ENCODE results near the gene FASTK. TPM values are rescaled to one million over a fixed set of nuclear protein-coding genes. Genes with fewer than 3 reads are reported as not detected.

Gene FASTK
- total RNA-seq, 2 donors from 2014 or later, result 84.4 to 131 TPM

GRCh38 chr7:151076863-151077704 is 3.5 kb downstream of the FASTK start:
- Mint-ChIP-seq H3K27ac (no peak overlapping the region), H3K9me3 (no peaks in the 10 kb centered on the region), H3K36me3 (no peaks in the 10 kb centered on the region), H3K4me3 (no peak overlapping the region), H3K27me3 (no peaks in the 10 kb centered on the region), H3K4me1 (ENCODE audit: low read depth in 2 of 2) (peaks cover 6 to 13% of the 10 kb centered on the region in 2 donors)
- DNase-seq (ENCODE audit: low spot score) (no peak), ATAC-seq (no peak)

- DNase-seq (ENCODE audit: low spot score), result no peak
- no peaks in the 10 kb centered on the region for H3K9me3 Mint-ChIP-seq
- H3K36me3 Mint-ChIP-seq, result no peaks in the 10 kb centered on the region
- H3K4me3 Mint-ChIP-seq, result no peak overlapping the region
- H3K27ac Mint-ChIP-seq, result no peak overlapping the region
- H3K27me3 Mint-ChIP-seq, result no peaks in the 10 kb centered on the region
- H3K4me1 Mint-ChIP-seq (ENCODE audit: low read depth in 2 of 2), result peaks cover 6 to 11% of the 10 kb centered on the region in 2 donors
- ATAC-seq, result no peak
These were observed 4.6 kb downstream of the FASTK start for GRCh38 chr7:151075978-151076426.

GRCh38 chr7:151075662-151075971 is 5.0 kb downstream of the FASTK start:
- H3K27me3 Mint-ChIP-seq, result no peaks in the 10 kb centered on the region
- no peak overlapping the region for H3K4me3 Mint-ChIP-seq
- ATAC-seq (no peak), DNase-seq (ENCODE audit: low spot score) (no peak)
- H3K9me3 Mint-ChIP-seq, result no peaks in the 10 kb centered on the region
- H3K4me1 Mint-ChIP-seq (ENCODE audit: low read depth in 2 of 2), result peaks cover 6 to 11% of the 10 kb centered on the region in 2 donors
- no peaks in the 10 kb centered on the region for H3K36me3 Mint-ChIP-seq
- no peak overlapping the region for H3K27ac Mint-ChIP-seq

- no peak overlapping the region for H3K27ac Mint-ChIP-seq
- no peak for DNase-seq (ENCODE audit: low spot score)
- H3K4me3 Mint-ChIP-seq, result no peak overlapping the region
- H3K4me1 Mint-ChIP-seq (ENCODE audit: low read depth in 2 of 2), result peaks cover 6 to 11% of the 10 kb centered on the region in 2 donors
- no peaks in the 10 kb centered on the region for H3K9me3 Mint-ChIP-seq
- H3K27me3 Mint-ChIP-seq, result no peaks in the 10 kb centered on the region
- H3K36me3 Mint-ChIP-seq, result no peaks in the 10 kb centered on the region
- no peak for ATAC-seq
These were observed 5.6 kb downstream of the FASTK start for GRCh38 chr7:151074817-151075661.

GRCh38 chr7:151073990-151074389 is 6.6 kb downstream of the FASTK start:
- peak in 1 of 2 donors; percentile 25 for ATAC-seq
- H3K27me3 Mint-ChIP-seq, result no peaks in the 10 kb centered on the region
- no peak overlapping the region for H3K4me3 Mint-ChIP-seq
- no peak overlapping the region for H3K27ac Mint-ChIP-seq
- H3K9me3 Mint-ChIP-seq, result no peaks in the 10 kb centered on the region
- no peaks in the 10 kb centered on the region for H3K36me3 Mint-ChIP-seq
- H3K4me1 Mint-ChIP-seq (ENCODE audit: low read depth in 2 of 2), result peaks cover 6% of the 10 kb centered on the region in 2 donors
- no peak for DNase-seq (ENCODE audit: low spot score)

- DNase-seq (ENCODE audit: low spot score), result no peak
- no peaks in the 10 kb centered on the region for H3K9me3 Mint-ChIP-seq
- ATAC-seq, result no peak
- no peak overlapping the region for H3K27ac Mint-ChIP-seq
- H3K4me1 Mint-ChIP-seq (ENCODE audit: low read depth in 2 of 2), result no peaks in the 10 kb centered on the region
- H3K4me3 Mint-ChIP-seq, result no peak overlapping the region
- no peaks in the 10 kb centered on the region for H3K27me3 Mint-ChIP-seq
- H3K36me3 Mint-ChIP-seq, result no peaks in the 10 kb centered on the region
These were observed 9.4 kb downstream of the FASTK start for GRCh38 chr7:151071032-151071866.

GRCh38 chr7:151070574-151070960 is 10.0 kb downstream of the FASTK start:
- ATAC-seq (no peak), DNase-seq (ENCODE audit: low spot score) (no peak)
- H3K36me3 Mint-ChIP-seq, result no peaks in the 10 kb centered on the region
- H3K4me3 Mint-ChIP-seq, result no peak overlapping the region
- H3K4me1 Mint-ChIP-seq (ENCODE audit: low read depth in 2 of 2), result no peaks in the 10 kb centered on the region
- H3K9me3 Mint-ChIP-seq, result no peaks in the 10 kb centered on the region
- no peak overlapping the region for H3K27ac Mint-ChIP-seq
- no peaks in the 10 kb centered on the region for H3K27me3 Mint-ChIP-seq

- Mint-ChIP-seq H3K36me3 (no peaks in the 10 kb centered on the region), H3K27ac (no peak overlapping the region), H3K9me3 (no peaks in the 10 kb centered on the region), H3K27me3 (no peaks in the 10 kb centered on the region), H3K4me1 (ENCODE audit: low read depth in 2 of 2) (peaks cover 0 to 3% of the 10 kb centered on the region in 2 donors), H3K4me3 (no peak overlapping the region)
- DNase-seq (ENCODE audit: low spot score), result no peak
- no peak for ATAC-seq
These were observed 10.6 kb downstream of the FASTK start for GRCh38 chr7:151069841-151070573.

GRCh38 chr7:151068069-151068773 is 12.4 kb downstream of the FASTK start:
- H3K36me3 Mint-ChIP-seq, result no peaks in the 10 kb centered on the region

GRCh38 chr7:151066273-151066974 is 14.2 kb downstream of the FASTK start:
- H3K4me3 Mint-ChIP-seq, result no peak overlapping the region
- ATAC-seq (no peak), DNase-seq (ENCODE audit: low spot score) (no peak)
- no peaks in the 10 kb centered on the region for H3K36me3 Mint-ChIP-seq
- H3K27ac Mint-ChIP-seq, result no peak overlapping the region
- no peaks in the 10 kb centered on the region for H3K27me3 Mint-ChIP-seq
- peaks cover 5 to 9% of the 10 kb centered on the region in 2 donors for H3K4me1 Mint-ChIP-seq (ENCODE audit: low read depth in 2 of 2)
- H3K9me3 Mint-ChIP-seq, result no peaks in the 10 kb centered on the region

More at GRCh38 chr7:151068069-151068773, 12.4 kb downstream of the FASTK start:
- Mint-ChIP-seq H3K4me3 (no peak overlapping the region), H3K27me3 (no peaks in the 10 kb centered on the region), H3K9me3 (no peaks in the 10 kb centered on the region), H3K27ac (no peak overlapping the region), H3K4me1 (ENCODE audit: low read depth in 2 of 2) (peaks cover 0 to 3% of the 10 kb centered on the region in 2 donors)
- ATAC-seq (no peak), DNase-seq (ENCODE audit: low spot score) (no peak)

GRCh38 chr7:151065516-151065915 is 15.1 kb downstream of the FASTK start:
- no peak for DNase-seq (ENCODE audit: low spot score)
- Mint-ChIP-seq H3K4me1 (ENCODE audit: low read depth in 2 of 2) (peaks cover 12 to 14% of the 10 kb centered on the region in 2 donors), H3K27me3 (no peaks in the 10 kb centered on the region), H3K9me3 (no peaks in the 10 kb centered on the region), H3K36me3 (no peaks in the 10 kb centered on the region), H3K27ac (no peak overlapping the region), H3K4me3 (no peak overlapping the region)
- ATAC-seq, result no peak

- no peaks in the 10 kb centered on the region for H3K9me3 Mint-ChIP-seq
- peaks cover 12 to 14% of the 10 kb centered on the region in 2 donors for H3K4me1 Mint-ChIP-seq (ENCODE audit: low read depth in 2 of 2)
- DNase-seq (ENCODE audit: low spot score) (no peak), ATAC-seq (no peak)
- no peak overlapping the region for H3K27ac Mint-ChIP-seq
- H3K4me3 Mint-ChIP-seq, result no peak overlapping the region
- H3K27me3 Mint-ChIP-seq, result no peaks in the 10 kb centered on the region
- H3K36me3 Mint-ChIP-seq, result no peaks in the 10 kb centered on the region
These were observed 15.6 kb downstream of the FASTK start for GRCh38 chr7:151064993-151065392.

All from natural killer cell treated with Interleukin-12 subunit alpha and Interleukin-12 subunit beta and Interleukin-15 and Interleukin-18, amount 100 ng/mL, for 72 hours (primary cell).